ENCODE results near the gene SNX18. TPM values are rescaled to one million over a fixed set of nuclear protein-coding genes. Genes with fewer than 3 reads are reported as not detected.

SNX18 gene
- total RNA-seq, 4 donors from 2014 or later, result 17.9 to 43.2 (median 24.4) TPM

GRCh38 chr5:54590824-54591223 is 73.3 kb downstream of the SNX18 start:
- no peaks in the 10 kb centered on the region for H3K36me3 ChIP-seq
- WGBS, result 89% methylated on average over 3 of the region's 3 CpGs
- no peak overlapping the region for H3K27ac ChIP-seq
- DNase-seq (ENCODE audit: low spot score in 2 of 2), result no peak
- H3K9me3 ChIP-seq, result no peaks in the 10 kb centered on the region
- H3K4me3 ChIP-seq, result no peak overlapping the region
- H3K4me1 ChIP-seq, result no peaks in the 10 kb centered on the region
- H3K27me3 ChIP-seq, result no peaks in the 10 kb centered on the region
- TF ChIP-seq POLR2AphosphoS5 (IDR thresholded peaks at IDR 0.05), result no peak
- TF ChIP-seq EP300 (IDR thresholded peaks at IDR 0.05), result no peak
- no peak for TF ChIP-seq CTCF (IDR thresholded peaks at IDR 0.05)
- TF ChIP-seq POLR2A (IDR thresholded peaks at IDR 0.05), result no peak

GRCh38 chr5:54593779-54594178 is 76.2 kb downstream of the SNX18 start:
- peaks cover 4% of the 10 kb centered on the region for H3K9me3 ChIP-seq
- no peak for DNase-seq (ENCODE audit: low spot score in 2 of 2)
- no peak overlapping the region for H3K27ac ChIP-seq
- no peaks in the 10 kb centered on the region for H3K4me1 ChIP-seq
- TF ChIP-seq POLR2A (IDR thresholded peaks at IDR 0.05) (no peak), CTCF (IDR thresholded peaks at IDR 0.05) (no peak), EP300 (IDR thresholded peaks at IDR 0.05) (no peak), POLR2AphosphoS5 (IDR thresholded peaks at IDR 0.05) (no peak)
- no peaks in the 10 kb centered on the region for H3K27me3 ChIP-seq
- no peaks in the 10 kb centered on the region for H3K36me3 ChIP-seq
- H3K4me3 ChIP-seq, result no peak overlapping the region

GRCh38 chr5:54594181-54594580 is 76.6 kb downstream of the SNX18 start:
- Histone ChIP-seq H3K36me3 (no peaks in the 10 kb centered on the region), H3K27me3 (no peaks in the 10 kb centered on the region), H3K9me3 (peaks cover 4% of the 10 kb centered on the region), H3K4me1 (no peaks in the 10 kb centered on the region), H3K27ac (no peak overlapping the region), H3K4me3 (no peak overlapping the region)
- no peak for TF ChIP-seq EP300 (IDR thresholded peaks at IDR 0.05)
- DNase-seq (ENCODE audit: low spot score in 2 of 2), result no peak

GRCh38 chr5:54595721-54596120 is 78.2 kb downstream of the SNX18 start:
- TF ChIP-seq CTCF (IDR thresholded peaks at IDR 0.05) (no peak), EP300 (IDR thresholded peaks at IDR 0.05) (no peak), POLR2A (IDR thresholded peaks at IDR 0.05) (no peak), POLR2AphosphoS5 (IDR thresholded peaks at IDR 0.05) (no peak)

More at GRCh38 chr5:54595721-54596120, 78.2 kb downstream of the SNX18 start:
- DNase-seq (ENCODE audit: low spot score in 2 of 2), result no peak
- Histone ChIP-seq H3K27me3 (no peaks in the 10 kb centered on the region), H3K27ac (no peak overlapping the region), H3K4me3 (no peak overlapping the region), H3K4me1 (no peaks in the 10 kb centered on the region), H3K36me3 (no peaks in the 10 kb centered on the region), H3K9me3 (peaks cover 4% of the 10 kb centered on the region)

Other genes with a start within 250 kb of the SNX18 start
- gene ARL15, start 207.2 kb upstream of the SNX18 start, total RNA-seq, result 10 to 100 TPM; 19.9 to 57.0 (median 36.9) TPM
- gene HSPB3, start 62.1 kb upstream of the SNX18 start, total RNA-seq, result 1 to 10 TPM in 2 of 4 donors, not detected in 2; 1.1 to 2.0 TPM

Measured in suprapubic skin (tissue), 4 donors.